HG02885 (cell line): ENCODE data around the gene LYVE1.
A peak's percentile ranks its signal among the peaks of the same experiment; 100 is the strongest.
"Not testable (repeated sequence)": the region's sequence is repeated elsewhere in the genome, so short reads cannot be mapped to it uniquely, and the experiment has no call there.

ENCODE experiments used
- ATAC-seq: cut with Tn5 transposase; IDR thresholded peaks from one replicate; pipeline ENCODE4 v1.9.1; 2021; ENCODE audit warnings: mild to moderate bottlenecking; ENCODE audit not compliant: unreplicated experiment, poor library complexity

LYVE1 gene

GRCh38 chr11:10568486-10568941 lies at the start of gene LYVE1:
Gene LYVE1, minus strand, starts transcription at chr11:10568665. Its CDS starts 133 bp downstream, at chr11:10568532.
- no peak for ATAC-seq

GRCh38 chr11:10617551-10617950 lies 49.1 kb upstream of the LYVE1 start:
- no peak for ATAC-seq

GRCh38 chr11:10611979-10612862 lies 43.8 kb upstream of the LYVE1 start:
- no peak for ATAC-seq

GRCh38 chr11:10609636-10610035 lies 41.2 kb upstream of the LYVE1 start:
- no peak for ATAC-seq

GRCh38 chr11:10608584-10608983 lies 40.1 kb upstream of the LYVE1 start:
- ATAC-seq = no peak

- ATAC-seq = no peak
Observed at GRCh38 chr11:10607462-10608132, 39.1 kb upstream of the LYVE1 start.

- peak; percentile 67 for ATAC-seq
Observed at GRCh38 chr11:10606536-10607208, 38.2 kb upstream of the LYVE1 start.

- ATAC-seq = no peak
Observed at GRCh38 chr11:10605941-10606381, 37.5 kb upstream of the LYVE1 start.

- ATAC-seq = no peak
Observed at GRCh38 chr11:10604798-10605197, 36.3 kb upstream of the LYVE1 start.

GRCh38 chr11:10604340-10604748 lies 35.9 kb upstream of the LYVE1 start:
- no peak for ATAC-seq

- no peak for ATAC-seq
Observed at GRCh38 chr11:10603721-10604297, 35.3 kb upstream of the LYVE1 start.

- no peak for ATAC-seq
Observed at GRCh38 chr11:10602945-10603344, 34.5 kb upstream of the LYVE1 start.

- ATAC-seq = no peak
Observed at GRCh38 chr11:10602366-10602765, 33.9 kb upstream of the LYVE1 start.

- ATAC-seq = no peak
Observed at GRCh38 chr11:10601837-10602236, 33.4 kb upstream of the LYVE1 start.

GRCh38 chr11:10600570-10601248 lies 32.2 kb upstream of the LYVE1 start:
- no peak for ATAC-seq

GRCh38 chr11:10599388-10600175 lies 31.1 kb upstream of the LYVE1 start:
- ATAC-seq = no peak

- no peak for ATAC-seq
Observed at GRCh38 chr11:10598816-10599215, 30.4 kb upstream of the LYVE1 start.

GRCh38 chr11:10597877-10598351 lies 29.4 kb upstream of the LYVE1 start:
- ATAC-seq = no peak

- ATAC-seq = not testable (repeated sequence)
Observed at GRCh38 chr11:10595840-10596239, 27.4 kb upstream of the LYVE1 start.
